ENCODE data around the gene NME4.

Gene NME4

GRCh38 chr16:363766-364490 is 33.1 kb upstream of the NME4 start:
- DNase-seq, result no peak

GRCh38 chr16:364595-365491 is 32.2 kb upstream of the NME4 start:
- no peak for DNase-seq

- no peak for DNase-seq
Measured at GRCh38 chr16:366476-366875, 30.5 kb upstream of the NME4 start.

- no peak for DNase-seq
Measured at GRCh38 chr16:367333-367903, 29.6 kb upstream of the NME4 start.

- no peak for DNase-seq
Measured at GRCh38 chr16:368388-369158, 28.4 kb upstream of the NME4 start.

GRCh38 chr16:369275-369865 is 27.6 kb upstream of the NME4 start:
- no peak for DNase-seq

GRCh38 chr16:369866-370436 is 27.0 kb upstream of the NME4 start:
- DNase-seq, result no peak

- peak; percentile 84 for DNase-seq
Measured at GRCh38 chr16:370443-370842, 26.6 kb upstream of the NME4 start, which contains the start of gene MRPL28. MRPL28 (minus strand) TSS chr16:370538; CDS start chr16:370218, 320 bp downstream.

GRCh38 chr16:370979-371514 is 26.0 kb upstream of the NME4 start:
- DNase-seq, result no peak

GRCh38 chr16:371515-372301 is 25.3 kb upstream of the NME4 start:
- no peak for DNase-seq

- no peak for DNase-seq
Measured at GRCh38 chr16:372302-372983, 24.6 kb upstream of the NME4 start.

- no peak for DNase-seq
Measured at GRCh38 chr16:373020-373598, 23.9 kb upstream of the NME4 start.

- no peak for DNase-seq
Measured at GRCh38 chr16:373848-374615, 23.0 kb upstream of the NME4 start.

GRCh38 chr16:374616-374926 is 22.4 kb upstream of the NME4 start:
- DNase-seq, result no peak

GRCh38 chr16:375212-375611 is 21.8 kb upstream of the NME4 start:
- DNase-seq, result no peak

GRCh38 chr16:375927-376816 is 20.8 kb upstream of the NME4 start:
- no peak for DNase-seq

- no peak for DNase-seq
Measured at GRCh38 chr16:376817-377418, 20.1 kb upstream of the NME4 start.

- DNase-seq, result no peak
Measured at GRCh38 chr16:377419-377951, 19.5 kb upstream of the NME4 start.

Measured in GF-D8 (cell line).